Gastrocnemius medialis (tissue), 4 donors: ENCODE results near the gene ZNF33B.

Source experiments
- CTCF ChIP-seq, 5 experiments: fragments of 450-650 bp in 3 of 5; fragments of 200-600 bp in 2 of 5; sonication (generic) in 2 of 5; IDR thresholded peaks in 4 of 5; conservative IDR thresholded peaks in 1 of 5; 1 replicate in 4 of 5; 2 replicates in 1 of 5; pipeline ENCODE4 v1.5.1; 2016 to 2019; ENCODE audit warnings: antibody characterized with exemption in 5 of 5, mild to moderate bottlenecking in 3 of 5, moderate library complexity in 3 of 5
- POLR2A ChIP-seq, 2 donors: fragments of 450-650 bp; IDR thresholded peaks; one replicate each; pipeline ENCODE4 v1.6.1; 2017; ENCODE audit warnings: antibody characterized with exemption in 2 of 2, mild to moderate bottlenecking in 2 of 2, moderate library complexity in 2 of 2

- TF ChIP-seq CTCF (IDR thresholded peaks at IDR 0.05 in 4 of 5, conservative IDR thresholded peaks at IDR 0.05 in 1 of 5) (no peak), POLR2A (IDR thresholded peaks at IDR 0.05) (no peak)
Observed at GRCh38 chr10:42596196-42596595, 42.2 kb downstream of the ZNF33B start.
